Measurements from ENCODE around the gene RHOT2. TPM values are rescaled to one million over a fixed set of nuclear protein-coding genes. Genes with fewer than 3 reads are reported as not detected.
A peak's percentile ranks its signal among the peaks of the same experiment; 100 is the strongest.

Gene RHOT2
- total and polyA plus RNA-seq, 12 donors: 34.7 to 462 (median 89.2) TPM

DNA sequence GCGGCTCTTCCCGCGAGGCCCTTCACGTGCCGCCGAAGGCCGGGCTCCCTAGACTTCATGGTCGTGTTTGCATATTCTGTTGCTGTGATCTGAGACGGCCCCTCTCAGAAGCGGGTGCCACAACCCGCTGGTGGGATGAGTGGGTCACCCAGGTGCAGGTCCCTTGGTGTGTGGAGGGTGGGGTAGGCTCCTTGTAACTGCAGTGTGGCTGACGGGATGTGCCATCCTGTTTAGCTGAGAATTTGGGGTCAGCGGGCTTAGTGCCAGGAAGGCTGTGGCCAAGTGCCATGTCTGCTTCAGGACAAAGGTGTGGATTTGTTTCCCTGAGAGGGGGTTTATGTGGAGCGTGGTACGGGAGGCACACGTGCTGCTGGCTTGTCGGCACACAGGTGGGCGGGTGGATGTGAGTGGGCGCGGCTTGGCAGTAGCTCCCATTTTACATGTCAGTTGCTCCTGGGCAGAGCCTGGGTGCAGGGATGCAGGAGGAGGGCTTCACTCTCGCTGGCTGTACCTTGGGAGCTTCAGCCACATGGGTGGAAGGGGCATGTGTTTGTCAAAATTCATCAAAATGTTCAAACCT is 46.3 kb upstream of the RHOT2 start:
- 87 to 91% (median 90%) methylated on average over 11 to 21 of the region's 21 CpGs for WGBS, 4 donors
- no peak for DNase-seq
- no peak overlapping the region for H3K27ac ChIP-seq

DNA sequence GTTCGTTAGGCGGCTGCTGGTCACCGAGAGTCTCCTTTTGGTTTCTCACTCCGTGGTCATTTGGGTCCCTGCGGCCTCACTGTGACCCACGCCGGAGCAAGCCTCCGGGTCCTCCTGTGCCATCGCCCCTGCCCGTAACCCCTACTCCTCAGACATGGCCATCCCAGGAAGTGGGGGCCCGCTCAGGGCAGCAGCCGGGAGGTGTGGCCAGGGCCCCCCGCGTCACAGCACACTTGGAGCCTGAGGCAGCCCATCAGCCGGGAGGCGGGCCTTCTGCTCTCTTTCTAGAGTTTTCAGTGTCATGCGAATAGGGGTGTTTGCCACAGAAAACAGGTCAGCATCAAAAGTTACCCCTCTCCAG is 45.0 kb upstream of the RHOT2 start:
- Histone ChIP-seq H3K27me3 (no peaks in the 10 kb centered on the region), H3K4me3 (no peak overlapping the region), H3K4me1 (replicated peaks in 1 of 2) (peaks cover 0 to 7% of the 10 kb centered on the region in 2 donors), H3K9me3 (replicated peaks in 1 of 3) (no peaks in the 10 kb centered on the region), H3K36me3 (replicated peaks in 1 of 2) (peaks cover 0 to 12% of the 10 kb centered on the region in 2 donors), H3K27ac (no peak overlapping the region)
- WGBS, 4 donors: 93 to 95% (median 93%) methylated on average over 9 to 17 of the region's 17 CpGs
- no peak for DNase-seq
- intact Hi-C loops (cut with DNase I): no loop called here
- TF ChIP-seq, protein P1, sequence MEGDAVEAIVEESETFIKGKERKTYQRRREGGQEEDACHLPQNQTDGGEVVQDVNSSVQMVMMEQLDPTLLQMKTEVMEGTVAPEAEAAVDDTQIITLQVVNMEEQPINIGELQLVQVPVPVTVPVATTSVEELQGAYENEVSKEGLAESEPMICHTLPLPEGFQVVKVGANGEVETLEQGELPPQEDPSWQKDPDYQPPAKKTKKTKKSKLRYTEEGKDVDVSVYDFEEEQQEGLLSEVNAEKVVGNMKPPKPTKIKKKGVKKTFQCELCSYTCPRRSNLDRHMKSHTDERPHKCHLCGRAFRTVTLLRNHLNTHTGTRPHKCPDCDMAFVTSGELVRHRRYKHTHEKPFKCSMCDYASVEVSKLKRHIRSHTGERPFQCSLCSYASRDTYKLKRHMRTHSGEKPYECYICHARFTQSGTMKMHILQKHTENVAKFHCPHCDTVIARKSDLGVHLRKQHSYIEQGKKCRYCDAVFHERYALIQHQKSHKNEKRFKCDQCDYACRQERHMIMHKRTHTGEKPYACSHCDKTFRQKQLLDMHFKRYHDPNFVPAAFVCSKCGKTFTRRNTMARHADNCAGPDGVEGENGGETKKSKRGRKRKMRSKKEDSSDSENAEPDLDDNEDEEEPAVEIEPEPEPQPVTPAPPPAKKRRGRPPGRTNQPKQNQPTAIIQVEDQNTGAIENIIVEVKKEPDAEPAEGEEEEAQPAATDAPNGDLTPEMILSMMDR (IDR thresholded peaks at IDR 0.05): no peak
- TF ChIP-seq POLR2A (IDR thresholded peaks at IDR 0.05): no peak

More for the DNA sequence above, 46.3 kb upstream of the RHOT2 start:
- Histone ChIP-seq H3K4me1 (replicated peaks in 1 of 2) (peaks cover 0 to 3% of the 10 kb centered on the region in 2 donors), H3K4me3 (no peak overlapping the region), H3K36me3 (replicated peaks in 1 of 2) (peaks cover 0 to 5% of the 10 kb centered on the region in 2 donors), H3K9me3 (replicated peaks in 1 of 3) (no peaks in the 10 kb centered on the region), H3K27me3 (no peaks in the 10 kb centered on the region)
- intact Hi-C loops (cut with DNase I): no loop called here
- TF ChIP-seq POLR2A (IDR thresholded peaks at IDR 0.05): no peak
- TF ChIP-seq, protein P1 (IDR thresholded peaks at IDR 0.05): no peak

DNA sequence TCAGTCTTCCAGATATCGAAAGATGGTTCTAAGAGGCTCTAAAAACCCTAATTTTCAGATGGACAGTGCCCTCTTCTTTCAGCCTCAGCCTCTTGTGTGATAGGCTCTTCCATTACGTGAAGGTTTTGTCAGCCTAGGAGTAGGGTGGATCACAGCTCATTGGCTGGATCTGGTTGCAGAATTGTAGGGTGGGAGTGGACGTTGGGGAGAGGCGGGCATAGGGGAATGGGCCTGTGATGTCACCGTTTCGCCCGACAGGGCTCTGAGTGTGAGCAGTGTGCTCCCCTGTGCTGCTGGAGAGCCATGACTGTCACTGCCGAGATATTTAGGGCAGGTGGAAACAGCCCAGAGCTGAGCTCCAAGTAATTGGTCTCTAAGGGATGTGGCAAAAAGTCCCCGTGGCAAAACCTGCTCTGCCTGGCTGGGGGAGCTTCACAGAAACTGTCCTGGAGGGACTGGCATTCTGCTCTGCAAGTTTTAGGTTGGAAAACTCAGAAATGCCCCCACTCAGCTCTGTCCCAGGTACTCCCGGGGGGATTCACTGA is 43.3 kb upstream of the RHOT2 start:
- Histone ChIP-seq H3K27ac (peak overlapping the region in 1 of 5 donors; percentile 39), H3K36me3 (replicated peaks in 1 of 2) (peaks cover 0 to 16% of the 10 kb centered on the region in 2 donors), H3K4me1 (replicated peaks in 1 of 2) (peaks cover 2 to 7% of the 10 kb centered on the region in 2 donors), H3K4me3 (no peak overlapping the region), H3K27me3 (no peaks in the 10 kb centered on the region), H3K9me3 (replicated peaks in 1 of 3) (no peaks in the 10 kb centered on the region)
- peak in 1 of 7 donors; percentile 79 for DNase-seq
- WGBS, 4 donors: 80 to 87% (median 83%) methylated on average over 8 to 10 of the region's 10 CpGs
- intact Hi-C loops (cut with DNase I): no loop called here
- TF ChIP-seq POLR2A (IDR thresholded peaks at IDR 0.05): no peak
- TF ChIP-seq, protein P1 (IDR thresholded peaks at IDR 0.05): no peak

DNA sequence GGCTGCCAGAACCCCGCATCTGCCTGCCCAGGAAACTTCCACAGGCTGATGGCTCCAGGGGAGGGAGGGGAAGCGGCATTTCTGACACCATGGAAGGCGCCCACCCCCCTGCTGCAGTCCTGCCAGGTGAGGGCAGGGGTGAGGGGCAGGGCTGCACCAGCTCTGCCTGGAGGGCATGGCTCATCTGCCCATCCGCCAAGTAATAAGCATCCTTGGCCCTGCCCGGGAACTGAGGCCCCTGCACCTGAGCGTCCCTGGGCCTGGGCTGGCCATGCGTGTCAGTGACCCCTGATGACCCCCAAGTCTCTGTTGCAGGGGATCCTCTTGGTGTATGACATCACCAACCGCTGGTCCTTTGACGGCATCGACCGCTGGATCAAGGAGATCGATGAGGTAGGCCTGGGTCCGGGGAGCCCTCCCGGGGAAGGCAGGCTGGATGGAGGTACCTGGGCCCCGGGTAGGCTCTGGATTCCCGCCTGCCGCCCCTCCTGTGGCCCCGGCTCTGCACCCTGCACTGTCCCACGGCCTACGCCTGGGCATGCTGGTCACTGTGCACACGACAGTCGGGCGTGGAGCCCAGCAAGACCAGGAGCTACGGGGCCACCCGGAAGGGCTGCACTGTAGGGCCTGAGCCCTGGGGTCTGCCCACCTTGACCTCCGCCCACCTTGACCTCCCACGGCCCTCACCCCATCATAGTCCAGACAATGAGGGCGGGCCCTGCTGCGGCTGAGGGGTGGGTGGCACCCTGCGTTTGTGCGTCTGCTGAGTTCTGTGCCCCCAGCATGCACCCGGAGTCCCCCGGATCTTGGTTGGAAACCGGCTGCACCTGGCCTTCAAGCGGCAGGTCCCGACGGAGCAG is 42.6 kb upstream of the RHOT2 start:
- peaks cover 7 to 10% of the 10 kb centered on the region in 2 donors for H3K4me1 ChIP-seq (replicated peaks in 1 of 2)

More for the DNA sequence above, 42.6 kb upstream of the RHOT2 start:
- intact Hi-C loops (cut with DNase I): no loop called here
- no peak overlapping the region for H3K4me3 ChIP-seq
- H3K9me3 ChIP-seq (replicated peaks in 1 of 3): no peaks in the 10 kb centered on the region
- WGBS, 4 donors: 93 to 94% (median 93%) methylated on average over 11 to 37 of the region's 37 CpGs
- TF ChIP-seq POLR2A (IDR thresholded peaks at IDR 0.05): no peak
- TF ChIP-seq, protein P1 (IDR thresholded peaks at IDR 0.05): no peak
- no peaks in the 10 kb centered on the region for H3K27me3 ChIP-seq
- DNase-seq: no peak
- no peak overlapping the region for H3K27ac ChIP-seq
- peaks cover 0 to 16% of the 10 kb centered on the region in 2 donors for H3K36me3 ChIP-seq (replicated peaks in 1 of 2)

Data from adrenal gland (tissue), 12 donors.